Mononuclear cell (primary cell): Measurements from ENCODE around the gene TCTA. TPM values are rescaled to one million over a fixed set of nuclear protein-coding genes. Genes with fewer than 3 reads are reported as not detected.
"Not testable (repeated sequence)": the region's sequence is repeated elsewhere in the genome, so short reads cannot be mapped to it uniquely, and the experiment has no call there.

ENCODE experiments used
- H3K27me3 ChIP-seq: 2 replicates; pipeline ENCODE4 v1.6.0; 2011; ENCODE audit warnings: low read length, control low read depth; ENCODE audit not compliant: insufficient read depth
- H3K4me1 ChIP-seq: 2 replicates; pipeline ENCODE4 v1.5.1; 2011; ENCODE audit warnings: mild to moderate bottlenecking, low read length, control low read depth; ENCODE audit not compliant: insufficient read depth
- H3K4me3 ChIP-seq: 2 replicates; pipeline ENCODE4 v1.5.1; 2011; ENCODE audit warnings: mild to moderate bottlenecking, low read length, moderate library complexity
- H3K9me3 ChIP-seq: 2 replicates; pipeline ENCODE4 v1.5.1; 2011; ENCODE audit warnings: low read depth, mild to moderate bottlenecking, control low read depth, low read length
- total RNA-seq: library from RNA; depleted of rRNA; stranded (reverse); fragments of >200 nt; gene quantifications from one replicate; pipeline ENCODE4 v1.2.3, GENCODE V29; 2012

The TCTA gene
- total RNA-seq, 1 donor = 15.3 TPM

- Histone ChIP-seq H3K27me3 (no peaks in the 10 kb centered on the region), H3K4me1 (peaks cover 68% of the 10 kb centered on the region), H3K4me3 (no peak overlapping the region)
These were observed 10.5 kb upstream of the TCTA start for GRCh38 chr3:49401766-49402165.

GRCh38 chr3:49403891-49404290, 8.3 kb upstream of the TCTA start:
- Histone ChIP-seq H3K27me3 (no peaks in the 10 kb centered on the region), H3K9me3 (no peaks in the 10 kb centered on the region), H3K4me1 (peaks cover 78% of the 10 kb centered on the region), H3K4me3 (no peak overlapping the region)

More at GRCh38 chr3:49401766-49402165, 10.5 kb upstream of the TCTA start:
- H3K9me3 ChIP-seq = no peaks in the 10 kb centered on the region

GRCh38 chr3:49405570-49405969, 6.7 kb upstream of the TCTA start:
- not testable (repeated sequence) for H3K27me3 ChIP-seq

GRCh38 chr3:49406571-49407565, 5.4 kb upstream of the TCTA start:
- H3K27me3 ChIP-seq = no peaks in the 10 kb centered on the region
- H3K9me3 ChIP-seq = no peaks in the 10 kb centered on the region
- no peak overlapping the region for H3K4me3 ChIP-seq
- H3K4me1 ChIP-seq = peaks cover 71% of the 10 kb centered on the region

More at GRCh38 chr3:49405570-49405969, 6.7 kb upstream of the TCTA start:
- not testable (repeated sequence) for H3K9me3 ChIP-seq, H3K4me3 ChIP-seq
- H3K4me1 ChIP-seq = peaks cover 80% of the 10 kb centered on the region

- Histone ChIP-seq H3K27me3 (no peaks in the 10 kb centered on the region), H3K9me3 (no peaks in the 10 kb centered on the region), H3K4me3 (peak overlapping the region; percentile 98), H3K4me1 (peaks cover 83% of the 10 kb centered on the region)
These were observed 2.0 kb upstream of the TCTA start for GRCh38 chr3:49410066-49410845.

GRCh38 chr3:49410846-49411534, 1.2 kb upstream of the TCTA start:
- Histone ChIP-seq H3K9me3 (no peaks in the 10 kb centered on the region), H3K27me3 (no peaks in the 10 kb centered on the region), H3K4me3 (peak overlapping the region; percentile 98), H3K4me1 (peaks cover 83% of the 10 kb centered on the region)

- Histone ChIP-seq H3K27me3 (no peaks in the 10 kb centered on the region), H3K4me1 (peaks cover 83% of the 10 kb centered on the region), H3K4me3 (peak overlapping the region; percentile 98), H3K9me3 (no peaks in the 10 kb centered on the region)
These were observed 672 bp upstream of the TCTA start for GRCh38 chr3:49411535-49411967.

- Histone ChIP-seq H3K4me1 (peaks cover 83% of the 10 kb centered on the region), H3K4me3 (peak overlapping the region; percentile 98), H3K9me3 (no peaks in the 10 kb centered on the region)
These were observed 562 bp downstream of the TCTA start for GRCh38 chr3:49412632-49413337.

GRCh38 chr3:49413338-49413734, 1.1 kb downstream of the TCTA start:
- Histone ChIP-seq H3K27me3 (no peaks in the 10 kb centered on the region), H3K4me1 (peaks cover 83% of the 10 kb centered on the region), H3K4me3 (no peak overlapping the region), H3K9me3 (no peaks in the 10 kb centered on the region)

More at GRCh38 chr3:49412632-49413337, 562 bp downstream of the TCTA start:
- H3K27me3 ChIP-seq = no peaks in the 10 kb centered on the region

GRCh38 chr3:49414753-49415152, 2.5 kb downstream of the TCTA start:
- Histone ChIP-seq H3K4me1 (peaks cover 69% of the 10 kb centered on the region), H3K4me3 (no peak overlapping the region), H3K27me3 (no peaks in the 10 kb centered on the region), H3K9me3 (no peaks in the 10 kb centered on the region)

- H3K27me3 ChIP-seq = no peaks in the 10 kb centered on the region
- peaks cover 58% of the 10 kb centered on the region for H3K4me1 ChIP-seq
- H3K4me3 ChIP-seq = no peak overlapping the region
- no peaks in the 10 kb centered on the region for H3K9me3 ChIP-seq
These were observed 3.8 kb downstream of the TCTA start for GRCh38 chr3:49415931-49416601.

GRCh38 chr3:49416867-49417266, 4.6 kb downstream of the TCTA start:
- Histone ChIP-seq H3K27me3 (no peaks in the 10 kb centered on the region), H3K9me3 (no peaks in the 10 kb centered on the region), H3K4me3 (no peak overlapping the region), H3K4me1 (peaks cover 63% of the 10 kb centered on the region)

GRCh38 chr3:49417516-49418120, 5.4 kb downstream of the TCTA start:
- Histone ChIP-seq H3K27me3 (no peaks in the 10 kb centered on the region), H3K4me3 (no peak overlapping the region), H3K9me3 (no peaks in the 10 kb centered on the region), H3K4me1 (peaks cover 68% of the 10 kb centered on the region)
